Activated CD8-positive, alpha-beta memory T cell treated with anti-CD3 and anti-CD28 coated beads for 24 hours (primary cell): ENCODE measurements around the gene SRMS.
"Not testable (repeated sequence)": the region's sequence is repeated elsewhere in the genome, so short reads cannot be mapped to it uniquely, and the experiment has no call there.

Experiments
- DNase-seq: peaks from one replicate; pipeline ENCODE4 v3.0.0-alpha.2; 2020

The SRMS gene

DNA sequence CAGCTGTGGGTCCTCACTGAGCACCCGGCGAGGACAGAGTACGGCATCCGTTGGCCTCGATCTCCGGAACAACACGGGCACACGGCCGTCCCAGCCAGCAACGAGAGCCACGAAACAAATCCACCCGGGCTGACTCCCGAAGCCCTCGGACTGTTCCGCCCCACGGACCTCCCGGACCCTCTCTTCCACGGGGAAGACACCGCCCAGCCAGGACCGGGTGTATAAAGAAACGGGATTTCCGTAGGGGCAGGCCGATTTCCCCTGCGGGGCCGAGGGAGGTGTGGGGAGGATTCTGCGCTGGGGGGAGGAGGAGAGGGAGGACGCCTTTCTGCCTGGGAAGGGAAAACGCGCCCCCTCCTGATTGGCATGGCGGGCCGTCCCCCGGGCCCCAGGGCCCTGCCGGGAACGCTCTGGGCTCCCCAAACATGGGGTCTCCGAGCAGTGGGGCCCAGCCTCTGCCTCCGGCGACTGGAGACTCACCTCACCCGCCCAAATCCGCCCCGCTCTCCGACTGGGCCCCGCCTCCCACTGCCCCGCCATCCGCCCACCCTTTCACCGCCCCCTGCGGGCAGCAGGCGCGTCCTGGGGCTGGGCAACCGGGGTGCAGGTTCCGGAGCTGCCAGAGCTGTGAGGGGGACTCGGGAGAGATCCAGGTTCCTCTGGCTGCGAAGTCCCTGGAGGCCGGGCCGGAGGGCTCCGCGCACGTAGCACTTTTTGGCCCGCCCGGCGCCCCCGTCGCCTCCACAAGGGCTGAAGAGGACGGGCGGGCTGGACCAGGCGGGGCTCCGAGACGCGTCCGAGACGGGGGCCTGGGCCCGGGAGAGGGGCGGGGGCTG, 27.7 kb downstream of the SRMS start:
- DNase-seq = no peak

DNA sequence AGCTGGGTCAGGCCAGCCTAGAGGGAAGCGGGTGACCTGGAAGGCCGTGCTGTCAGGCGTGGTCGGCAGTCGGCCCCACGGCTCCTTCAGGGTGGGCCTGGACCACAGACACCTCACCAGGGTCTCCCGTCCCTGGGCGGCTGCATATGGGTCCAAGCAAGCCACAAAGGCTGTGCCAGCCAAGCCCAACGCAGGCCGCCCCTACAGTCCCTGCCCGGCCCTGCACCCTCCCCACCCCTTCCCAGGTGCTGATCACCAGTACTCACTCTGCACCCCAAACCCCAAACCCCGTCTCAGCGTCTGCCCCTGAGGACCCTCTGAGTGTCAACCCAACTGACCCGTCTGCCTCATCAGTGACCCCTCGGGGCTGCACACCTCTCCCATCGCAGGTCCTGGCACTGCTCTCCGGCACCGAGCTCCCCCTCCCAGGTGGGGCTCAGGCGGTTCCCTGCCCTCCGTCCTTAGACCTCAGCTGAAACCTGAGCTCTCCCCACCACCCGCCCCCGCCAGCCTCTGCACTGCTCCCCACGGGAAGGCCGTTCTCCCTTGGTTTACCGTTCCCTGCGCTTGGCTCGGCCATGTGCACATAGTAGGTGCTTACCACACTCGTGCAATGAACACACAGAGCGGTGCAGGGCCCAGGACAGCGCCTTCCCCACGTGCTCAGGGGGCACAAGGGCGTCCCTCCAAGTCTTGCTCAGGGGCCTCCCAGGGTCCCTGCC, 28.4 kb downstream of the SRMS start:
- DNase-seq = no peak

DNA sequence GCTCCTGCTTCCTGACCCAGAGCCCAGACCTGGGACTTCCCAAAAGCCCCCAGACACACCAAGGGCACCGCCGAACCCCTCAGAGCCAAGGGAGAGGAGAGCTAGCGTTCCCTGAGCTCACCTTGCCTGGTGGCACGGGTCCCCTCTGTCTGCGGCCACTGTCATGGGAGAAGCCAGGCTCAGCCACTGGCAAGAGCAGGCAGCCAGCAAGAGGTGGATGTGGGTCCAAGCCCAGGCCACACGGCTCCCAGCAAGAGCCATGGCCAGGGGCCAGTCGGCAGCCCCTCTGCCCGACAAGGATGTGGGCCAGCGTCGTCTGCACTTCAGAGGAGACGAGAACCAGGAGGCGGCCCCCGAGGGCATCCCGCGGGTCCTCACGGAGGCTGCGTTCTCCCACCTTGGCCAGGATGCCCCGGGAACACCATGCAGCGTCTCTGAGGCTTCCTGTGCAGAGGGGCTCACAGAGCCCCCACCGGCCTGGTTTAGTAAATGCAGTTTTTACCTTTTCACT, 29.1 kb downstream of the SRMS start:
- no peak for DNase-seq

DNA sequence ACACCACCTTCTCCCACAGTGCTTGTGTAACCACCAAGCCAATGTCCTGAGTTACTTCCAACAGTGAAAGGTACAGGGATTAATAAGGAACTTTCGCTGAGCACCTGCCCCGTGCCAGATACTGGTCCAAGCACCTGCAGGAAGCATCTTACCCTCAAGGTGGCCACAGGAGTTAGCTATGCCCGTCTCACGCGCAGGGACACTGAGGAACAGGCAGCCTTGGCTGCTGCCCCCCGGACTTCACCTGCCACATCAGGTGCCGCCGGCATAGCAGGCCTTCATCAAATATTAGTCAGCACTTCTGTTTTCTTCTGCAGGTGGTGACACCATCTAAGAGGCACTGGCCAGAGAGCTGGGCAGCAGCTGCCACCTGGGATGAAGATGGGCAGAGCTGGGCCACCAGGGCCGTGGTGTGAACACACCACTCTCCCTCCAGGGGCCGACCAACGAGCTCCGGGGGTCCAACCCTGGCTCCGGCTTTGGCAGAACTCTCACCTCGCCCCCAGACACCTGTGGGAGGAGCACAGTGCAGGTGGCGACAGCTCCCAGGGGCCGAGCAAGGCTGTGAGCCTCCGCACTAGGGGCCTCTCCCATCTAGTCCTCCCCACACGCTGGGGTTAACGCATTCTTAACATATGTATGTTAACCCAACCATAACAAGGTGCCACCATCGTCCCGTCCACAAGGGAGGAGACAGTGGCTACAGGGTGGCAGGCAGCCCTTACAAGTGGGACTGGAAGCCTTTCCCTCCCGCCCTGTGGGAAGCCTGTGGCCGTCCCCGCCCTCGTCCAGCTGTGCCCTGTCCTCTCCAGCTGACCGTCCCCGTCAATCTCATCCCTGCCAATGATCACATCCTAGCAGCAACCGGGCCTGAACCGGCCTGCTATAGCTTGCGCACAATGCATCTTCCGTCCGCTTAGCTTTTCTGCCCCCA, 29.9 kb downstream of the SRMS start:
- DNase-seq = no peak

DNA sequence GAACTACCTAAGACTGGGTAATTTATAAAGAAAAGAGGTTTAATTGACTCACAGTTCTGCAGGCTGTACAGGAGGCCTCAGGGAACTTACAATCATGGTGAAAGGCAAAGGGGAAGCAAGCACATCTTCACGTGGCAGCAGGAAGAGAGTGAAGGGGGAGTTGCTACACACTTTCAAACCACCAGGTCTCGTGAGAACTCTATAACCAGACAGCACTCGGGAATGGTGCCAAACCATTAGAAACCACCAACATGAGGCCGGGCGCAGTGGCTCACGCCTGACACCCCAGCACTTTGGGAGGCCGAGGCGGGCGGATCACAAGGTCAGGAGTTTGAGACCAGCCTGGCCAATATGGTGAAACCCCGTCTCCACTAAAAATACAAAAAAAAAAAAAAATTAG, 33.0 kb downstream of the SRMS start:
- not testable (repeated sequence) for DNase-seq

DNA sequence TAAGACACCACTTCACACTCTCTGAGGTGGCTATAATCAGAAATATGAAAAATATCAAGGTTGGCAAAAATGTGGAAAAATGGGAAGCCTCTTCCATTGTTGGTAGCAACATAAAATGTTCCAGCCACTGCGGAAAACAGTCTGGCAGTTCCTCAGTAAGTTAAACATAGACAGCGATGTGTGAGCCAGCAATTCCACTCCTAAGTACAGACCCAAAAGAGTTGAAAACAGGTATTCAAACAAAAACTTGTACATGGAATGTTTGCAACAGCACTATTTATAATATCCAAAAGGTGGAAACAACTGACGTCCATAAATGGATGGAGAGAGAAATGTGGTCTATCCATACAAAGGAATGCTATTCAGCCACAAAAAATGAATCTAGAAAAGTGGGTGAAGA, 34.3 kb downstream of the SRMS start:
- DNase-seq = no peak

DNA sequence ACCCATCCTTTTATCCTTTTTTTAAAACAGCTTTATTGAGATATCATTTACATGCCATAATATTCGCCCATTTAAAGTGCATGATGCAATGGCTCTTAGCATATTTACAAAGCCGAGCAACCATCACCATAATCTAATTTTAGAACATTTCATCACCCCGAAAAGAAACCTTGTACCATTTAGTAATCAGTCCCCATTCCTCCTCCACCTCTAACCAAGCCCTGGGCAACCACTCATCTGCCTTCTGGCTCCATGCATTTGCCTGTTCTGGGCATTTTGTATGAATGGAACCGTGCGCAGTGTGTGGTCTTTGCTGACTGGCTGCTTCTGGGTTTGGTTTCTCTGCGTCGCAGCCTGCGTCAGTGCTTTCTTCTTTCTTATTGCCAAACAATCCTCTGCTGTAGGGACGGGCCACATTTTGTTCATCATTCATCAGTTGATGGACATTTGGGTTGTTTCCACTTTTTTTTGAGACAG, 38.4 kb downstream of the SRMS start:
- DNase-seq = no peak

DNA sequence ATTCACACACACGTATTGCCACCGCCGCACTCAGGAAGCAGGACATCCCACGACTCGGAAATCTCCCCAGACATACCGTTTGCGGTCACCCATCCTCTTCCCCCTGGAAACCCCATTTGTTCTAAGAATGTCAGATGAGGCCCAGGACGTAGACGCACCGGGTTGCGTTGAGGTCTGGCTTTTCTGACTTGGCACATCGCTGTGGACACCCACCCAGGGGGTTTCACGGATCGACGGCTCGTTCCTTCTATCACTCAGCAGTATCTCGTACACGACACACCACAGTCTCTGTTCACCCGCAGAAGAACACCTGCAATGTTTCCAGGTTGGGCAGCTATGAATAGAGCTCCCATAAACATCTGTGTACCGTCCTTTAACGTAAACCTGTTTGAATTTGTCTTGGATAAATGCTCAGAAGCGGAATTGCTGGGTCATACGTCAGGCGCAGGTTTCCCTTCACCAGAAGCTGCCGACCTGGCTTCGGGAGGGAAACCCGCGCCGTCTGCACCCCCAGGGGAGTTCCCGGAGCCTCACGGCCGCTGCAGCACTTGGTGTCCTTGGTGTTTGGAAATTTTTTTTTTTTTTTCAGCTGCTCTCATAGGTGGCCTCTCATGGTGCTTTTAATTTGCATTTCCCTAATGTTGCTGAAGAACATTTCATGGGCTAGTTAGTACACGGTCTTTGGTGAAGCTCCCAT, 39.3 kb downstream of the SRMS start:
- DNase-seq = no peak

DNA sequence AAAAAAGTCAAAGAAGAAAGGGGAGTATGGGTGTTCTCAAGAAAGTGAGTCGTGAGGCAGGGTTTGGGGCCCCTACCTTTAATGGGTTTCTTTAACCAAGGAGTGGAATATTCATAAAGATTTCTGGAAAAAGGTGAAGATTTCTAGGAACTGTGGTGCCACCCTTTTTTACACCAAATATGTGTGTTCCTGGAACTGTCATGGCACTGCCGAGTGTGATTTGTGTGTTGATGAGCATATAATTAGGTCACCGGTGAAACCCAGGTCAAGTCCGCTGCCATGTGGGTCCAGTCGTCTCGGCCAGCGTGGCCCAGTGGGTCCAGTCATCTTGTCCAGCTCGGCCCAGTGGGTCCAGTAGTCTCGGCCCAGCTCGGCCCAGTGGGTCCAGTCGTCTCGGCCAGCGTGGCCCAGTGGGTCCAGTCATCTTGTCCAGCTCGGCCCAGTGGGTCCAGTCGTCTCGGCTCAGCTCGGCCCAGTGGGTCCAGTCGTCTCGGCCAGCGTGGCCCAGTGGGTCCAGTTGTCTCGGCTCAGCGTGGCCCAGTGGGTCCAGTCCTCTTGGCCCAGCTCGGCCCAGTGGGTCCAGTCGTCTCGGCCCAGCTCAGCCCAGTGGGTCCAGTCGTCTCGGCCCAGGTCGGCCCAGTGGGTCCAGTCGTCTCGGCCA, 40.3 kb downstream of the SRMS start:
- no peak for DNase-seq

DNA sequence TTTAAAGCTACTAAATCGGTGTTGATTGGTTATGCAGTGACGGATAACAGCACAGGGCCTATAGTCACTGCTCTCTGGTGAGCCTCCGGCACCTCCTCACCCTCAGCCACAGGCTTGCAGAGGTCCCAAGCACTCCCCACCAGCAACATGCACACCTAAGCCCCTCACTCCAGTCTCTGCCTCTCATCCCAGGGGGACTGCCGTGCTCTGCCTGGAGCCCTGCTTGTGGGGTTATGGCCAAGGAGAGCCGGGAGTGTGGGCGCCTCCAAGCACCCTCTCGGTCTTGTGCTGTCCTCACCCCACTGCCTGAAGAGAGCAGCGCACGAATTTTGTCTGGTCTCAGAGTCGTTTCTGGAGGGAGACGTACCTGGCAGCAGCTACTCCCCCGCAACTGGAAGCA, 41.8 kb downstream of the SRMS start:
- no peak for DNase-seq

DNA sequence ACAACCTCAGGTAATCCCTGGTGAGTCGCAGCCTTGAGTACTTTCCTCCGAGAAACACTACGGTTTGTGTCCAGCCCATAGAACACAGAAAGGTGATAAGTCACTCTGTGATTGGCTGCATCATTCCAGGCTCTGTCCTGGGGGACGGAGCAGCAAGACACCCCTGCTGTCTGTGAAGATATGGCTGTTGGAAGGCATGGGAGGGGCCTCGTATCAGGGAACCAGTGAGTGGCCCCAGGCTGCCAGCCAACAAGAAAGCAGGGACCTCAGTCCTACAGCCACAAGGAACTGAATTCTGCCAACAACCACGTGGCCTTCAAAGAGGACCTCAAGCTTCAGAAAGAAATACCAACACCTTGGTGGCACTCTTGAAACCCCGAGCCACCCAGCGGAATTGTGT, 42.3 kb downstream of the SRMS start:
- DNase-seq = no peak

DNA sequence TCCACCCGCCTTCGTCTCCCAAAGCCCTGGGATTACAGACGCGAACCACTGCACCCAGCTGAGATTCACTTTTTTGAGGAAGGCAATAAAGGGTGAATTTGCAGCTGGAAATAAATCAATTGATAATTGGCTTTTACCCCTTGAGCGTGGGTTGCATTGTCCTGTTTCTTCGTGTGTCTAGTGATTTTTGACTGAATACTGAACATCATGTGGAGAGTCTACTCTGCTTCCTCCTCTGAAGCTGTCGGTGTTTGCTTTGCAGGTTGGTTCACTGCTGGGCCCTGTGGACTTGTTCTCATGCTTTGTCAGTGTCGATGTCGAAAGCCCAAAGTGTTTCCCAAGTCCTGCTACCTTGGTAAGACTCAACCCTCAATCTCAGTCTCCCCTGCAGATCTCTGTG, 42.9 kb downstream of the SRMS start:
- no peak for DNase-seq

DNA sequence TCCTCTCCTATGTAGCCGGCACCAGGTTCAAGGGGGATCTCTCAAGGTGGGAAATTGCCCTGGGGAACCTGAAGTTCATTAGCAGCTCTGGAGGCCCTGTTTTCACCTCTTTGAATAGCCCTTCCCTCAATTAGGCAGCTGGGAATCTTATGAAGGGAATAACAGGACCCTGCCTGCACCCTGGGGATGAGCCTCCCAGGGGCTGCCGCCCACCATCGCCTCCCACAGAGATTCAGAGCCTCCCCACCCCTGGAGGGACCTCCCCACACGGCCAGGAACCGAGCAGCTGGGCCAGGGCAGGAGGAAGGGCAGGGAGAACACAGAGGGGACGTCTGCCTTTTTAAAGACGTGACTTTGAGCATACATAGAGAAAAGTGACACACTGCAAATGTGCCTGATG, 44.0 kb downstream of the SRMS start:
- no peak for DNase-seq

DNA sequence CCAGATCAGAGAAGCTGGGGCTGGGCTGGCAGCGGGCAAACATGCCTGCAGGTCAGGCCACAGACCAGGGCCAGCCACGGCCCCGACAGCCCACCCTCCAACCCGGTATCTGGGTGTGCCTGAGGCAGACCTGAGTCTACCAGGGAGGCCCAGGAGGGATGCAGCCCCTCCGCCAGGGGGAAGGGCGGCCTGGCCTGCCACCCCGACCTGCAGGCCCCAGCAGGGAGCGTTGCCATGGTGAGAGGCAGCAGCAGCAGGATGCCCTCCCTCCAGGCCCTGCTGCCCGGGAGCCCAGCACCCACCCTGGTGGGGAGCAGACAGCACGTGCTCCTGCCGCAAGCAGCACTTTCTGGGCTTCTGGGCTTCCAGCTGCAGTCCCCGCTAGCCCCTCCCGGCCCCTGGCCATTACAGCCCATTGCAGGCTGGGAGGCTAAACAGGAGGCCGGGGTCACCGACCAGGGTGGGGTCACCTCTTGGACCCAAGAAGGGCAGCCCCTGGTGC, 44.8 kb downstream of the SRMS start:
- DNase-seq = no peak

DNA sequence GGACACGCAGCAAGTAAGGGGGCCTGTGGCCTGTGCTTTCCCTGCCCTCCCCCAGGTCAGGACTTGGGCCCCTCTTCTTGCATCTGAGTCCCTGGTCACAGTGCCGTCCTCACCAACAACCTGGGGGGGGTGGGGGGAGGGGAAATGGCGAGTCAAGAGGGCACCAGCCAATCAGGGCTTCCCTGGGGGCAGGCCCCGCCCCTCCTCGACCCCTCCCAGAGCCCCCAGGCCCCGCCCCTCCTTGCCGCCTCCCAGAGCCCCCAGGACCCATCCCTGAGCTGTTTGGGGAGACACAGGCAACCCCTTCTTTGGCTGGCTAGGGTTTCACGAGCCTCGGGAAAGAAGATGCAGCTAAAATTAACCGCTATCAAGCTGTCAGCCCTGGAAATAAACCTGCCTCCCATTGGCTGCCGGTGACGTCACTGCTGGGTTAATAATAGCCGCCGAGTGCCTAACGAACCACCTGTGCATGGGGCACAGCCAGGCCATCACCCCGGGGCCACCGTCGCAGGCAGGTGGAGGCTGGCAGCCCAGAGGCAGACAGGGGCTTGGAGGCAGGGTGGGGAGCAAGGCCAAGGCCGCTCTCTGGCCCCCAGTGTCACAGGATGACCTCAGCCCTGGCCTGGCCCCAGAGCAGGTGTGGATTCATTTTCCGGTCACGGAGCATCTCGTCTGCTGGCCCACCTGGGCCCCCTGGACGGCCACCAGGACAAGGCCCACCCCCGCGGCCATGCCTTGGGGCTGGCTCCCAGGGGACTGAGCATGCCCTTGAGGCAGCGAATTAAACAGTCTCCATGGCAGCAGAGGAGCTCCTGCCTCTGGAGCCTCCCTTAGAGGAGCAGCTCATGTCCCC, 45.5 kb downstream of the SRMS start:
- DNase-seq = no peak

DNA sequence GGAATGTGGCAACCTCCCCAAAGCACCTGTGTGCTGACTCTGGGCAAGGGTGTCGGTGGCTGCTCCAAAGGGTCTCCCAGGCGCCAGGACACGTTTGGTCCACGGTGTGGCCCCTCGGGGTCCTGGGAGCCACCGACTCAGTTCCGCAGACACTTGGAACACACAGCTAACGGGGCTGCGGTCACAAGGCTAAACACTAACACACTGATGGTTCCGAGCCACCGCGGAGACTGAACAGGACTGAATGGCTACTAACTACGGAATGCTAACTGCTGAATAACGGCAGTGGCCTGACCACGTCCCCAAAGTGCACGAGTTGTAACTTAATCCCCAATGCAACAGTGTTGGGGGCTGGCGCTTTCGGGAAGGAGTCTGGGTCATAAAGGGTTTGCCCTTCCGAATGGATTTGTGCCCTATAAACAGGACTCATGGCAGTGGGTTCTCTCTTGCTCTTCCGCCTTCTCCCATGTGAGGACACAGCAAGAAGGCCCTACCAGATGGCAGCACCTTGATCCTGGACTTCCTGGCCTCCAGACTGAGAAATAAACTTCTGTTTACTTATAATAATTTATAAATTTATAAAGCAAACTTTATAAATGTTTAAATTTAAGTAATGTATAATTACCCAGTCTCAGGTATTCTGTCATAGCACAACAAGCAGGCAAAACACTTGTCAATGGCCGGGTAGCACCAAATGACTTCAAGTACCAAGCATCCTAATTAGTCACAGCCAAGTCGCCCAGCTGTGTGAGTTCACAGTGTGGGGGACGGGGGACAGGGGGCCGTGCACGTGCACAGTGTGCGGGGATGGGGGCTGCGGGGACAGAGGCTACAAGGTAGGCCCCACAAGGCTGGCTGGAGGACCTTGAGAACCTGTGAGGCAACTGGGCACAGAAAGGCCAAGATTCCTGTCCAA, 46.4 kb downstream of the SRMS start:
- DNase-seq = no peak

DNA sequence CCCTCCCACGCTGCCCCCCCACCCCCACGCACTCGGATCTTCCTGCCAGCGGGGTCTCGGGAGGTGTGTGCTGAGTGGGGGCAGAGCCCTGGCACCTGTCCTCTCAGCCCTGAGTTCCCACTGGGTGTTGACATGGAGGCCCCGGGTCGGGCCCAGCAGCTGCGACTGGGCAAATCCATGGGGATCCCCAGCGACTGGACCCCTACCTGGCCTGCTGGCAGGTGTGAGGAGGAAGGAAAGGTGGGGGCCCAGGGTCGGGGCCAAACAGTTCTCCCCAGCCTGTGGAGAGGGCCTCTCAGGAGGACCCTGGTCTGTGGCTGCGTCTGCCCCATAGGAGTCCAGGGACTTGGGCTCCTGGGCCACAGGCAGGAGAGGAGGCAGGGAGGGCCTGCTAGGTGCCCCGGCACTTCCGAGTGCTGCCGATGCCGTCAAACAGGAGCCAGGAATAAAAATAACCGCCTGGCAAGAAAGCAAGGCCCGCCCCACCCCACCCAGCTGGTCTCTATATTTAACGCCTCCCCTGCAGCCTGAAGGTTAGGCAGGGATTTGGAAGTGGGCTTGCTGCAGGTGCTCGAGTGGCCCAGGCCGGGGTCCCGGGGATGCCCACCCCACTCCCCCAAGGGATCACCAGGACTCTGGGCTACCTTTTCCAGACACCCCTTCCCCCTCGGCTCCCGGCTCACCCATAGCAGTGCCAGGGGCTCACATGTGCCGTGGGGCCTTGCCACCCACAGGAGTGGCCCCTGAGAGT, 47.2 kb downstream of the SRMS start:
- DNase-seq = no peak

DNA sequence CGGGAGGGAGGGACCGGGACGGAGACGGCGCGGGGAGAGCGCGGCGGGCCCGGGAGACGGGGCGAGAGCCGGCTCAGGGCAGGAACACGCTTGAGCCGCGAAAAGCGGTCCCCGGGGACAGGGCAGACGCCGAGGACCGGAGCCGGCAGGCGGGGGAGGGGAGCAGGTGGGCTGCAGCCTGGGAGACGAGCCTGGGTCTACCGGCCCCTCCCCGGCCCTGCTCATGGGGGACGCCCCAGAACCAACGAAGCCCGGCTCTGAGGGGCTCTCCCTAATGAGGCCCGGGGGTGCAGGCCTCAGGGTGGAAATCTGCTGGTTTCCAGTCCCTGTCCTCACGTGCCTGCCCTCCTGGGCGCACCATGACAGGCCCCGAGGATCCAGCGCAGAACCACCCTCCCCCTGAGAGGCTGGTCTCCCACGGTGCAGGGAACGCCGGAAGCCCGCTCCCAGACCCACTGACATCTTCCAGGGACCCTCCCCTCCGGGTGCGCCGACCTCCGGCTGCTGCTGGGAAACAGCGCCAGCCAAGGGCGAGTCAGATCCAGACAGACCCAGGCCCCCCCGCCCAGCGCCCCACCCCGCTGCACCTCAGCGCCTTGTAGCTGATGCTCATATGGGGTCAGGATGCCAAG, 48.1 kb downstream of the SRMS start:
- no peak for DNase-seq
